ENCODE results near the gene HTRA3. TPM values are rescaled to one million over a fixed set of nuclear protein-coding genes. Genes with fewer than 3 reads are reported as not detected.

HTRA3 gene
- total RNA-seq, 4 donors from 2014 or later = 1.8 to 13.0 (median 6.6) TPM

GRCh38 chr4:8237256-8237989 is 32.1 kb upstream of the HTRA3 start:
- Histone ChIP-seq H3K4me3 (no peak overlapping the region), H3K27me3 (no peaks in the 10 kb centered on the region), H3K27ac (no peak overlapping the region), H3K4me1 (peaks cover 0 to 19% (median 5%) of the 10 kb centered on the region in 3 donors), H3K9me3 (no peaks in the 10 kb centered on the region), H3K36me3 (peaks cover 0 to 93% (median 5%) of the 10 kb centered on the region in 3 donors)
- DNase-seq = no peak
- WGBS, 2 donors = 95% methylated on average over 4 of the region's 29 CpGs; no CpG with 5 or more reads in 1 of the 2 donors
- TF ChIP-seq CTCF (IDR thresholded peaks at IDR 0.05) (no peak), POLR2A (IDR thresholded peaks at IDR 0.05) (no peak)
- intact Hi-C loops (cut with DNase I) = no loop called here

- TF ChIP-seq POLR2A (IDR thresholded peaks at IDR 0.05) (no peak), CTCF (IDR thresholded peaks at IDR 0.05) (no peak)
- no peak overlapping the region for H3K27ac ChIP-seq
- peaks cover 0 to 87% (median 5%) of the 10 kb centered on the region in 3 donors for H3K36me3 ChIP-seq
- WGBS, 2 donors = 26 to 37% methylated on average over 2 of the region's 14 CpGs
- H3K4me3 ChIP-seq = no peak overlapping the region
- no peaks in the 10 kb centered on the region for H3K27me3 ChIP-seq
- no peak for DNase-seq
- intact Hi-C loops (cut with DNase I) = no loop called here
- peaks cover 0 to 25% (median 11%) of the 10 kb centered on the region in 3 donors for H3K4me1 ChIP-seq
- H3K9me3 ChIP-seq = no peaks in the 10 kb centered on the region
These were observed 31.5 kb upstream of the HTRA3 start for GRCh38 chr4:8238036-8238511.

GRCh38 chr4:8238515-8239053 is 31.0 kb upstream of the HTRA3 start:
- no peaks in the 10 kb centered on the region for H3K9me3 ChIP-seq
- H3K4me3 ChIP-seq = no peak overlapping the region
- no CpG with 5 or more reads among the region's 17 CpGs for WGBS, 2 donors
- peak in 1 of 6 experiments; percentile 21 for TF ChIP-seq CTCF (IDR thresholded peaks at IDR 0.05)
- no peak for TF ChIP-seq POLR2A (IDR thresholded peaks at IDR 0.05)
- H3K36me3 ChIP-seq = peaks cover 0 to 82% (median 5%) of the 10 kb centered on the region in 3 donors
- DNase-seq = no peak
- peaks cover 0 to 25% (median 11%) of the 10 kb centered on the region in 3 donors for H3K4me1 ChIP-seq
- intact Hi-C loops (cut with DNase I) = no loop called here
- H3K27me3 ChIP-seq = no peaks in the 10 kb centered on the region
- H3K27ac ChIP-seq = no peak overlapping the region

GRCh38 chr4:8239226-8239625 is 30.3 kb upstream of the HTRA3 start:
- Histone ChIP-seq H3K4me3 (no peak overlapping the region), H3K27me3 (no peaks in the 10 kb centered on the region), H3K36me3 (peaks cover 0 to 75% (median 5%) of the 10 kb centered on the region in 3 donors), H3K9me3 (no peaks in the 10 kb centered on the region), H3K27ac (no peak overlapping the region), H3K4me1 (peaks cover 0 to 25% (median 11%) of the 10 kb centered on the region in 3 donors)
- intact Hi-C loops (cut with DNase I) = no loop called here
- TF ChIP-seq CTCF (IDR thresholded peaks at IDR 0.05) = no peak
- no peak for TF ChIP-seq POLR2A (IDR thresholded peaks at IDR 0.05)
- DNase-seq = no peak
- WGBS, 2 donors = 93 to 99% methylated on average over 7 to 10 of the region's 13 CpGs

GRCh38 chr4:8239661-8240060 is 29.9 kb upstream of the HTRA3 start:
- peaks cover 0 to 25% (median 11%) of the 10 kb centered on the region in 3 donors for H3K4me1 ChIP-seq
- no peak for TF ChIP-seq POLR2A (IDR thresholded peaks at IDR 0.05)
- no peak for TF ChIP-seq CTCF (IDR thresholded peaks at IDR 0.05)
- peaks cover 0 to 71% (median 5%) of the 10 kb centered on the region in 3 donors for H3K36me3 ChIP-seq
- WGBS, 2 donors = 95% methylated on average over 4 of the region's 9 CpGs; no CpG with 5 or more reads in 1 of the 2 donors
- no peak overlapping the region for H3K27ac ChIP-seq
- no peaks in the 10 kb centered on the region for H3K27me3 ChIP-seq
- H3K9me3 ChIP-seq = no peaks in the 10 kb centered on the region
- intact Hi-C loops (cut with DNase I) = loop anchor here (5.0 kb wide), 1 partner anchor 163 kb away; no protein-coding TSS in a partner anchor
- no peak overlapping the region for H3K4me3 ChIP-seq
- no peak for DNase-seq

Measured in esophagus squamous epithelium (tissue), 5 donors.